Fibroblast of the aortic adventitia (primary cell): ENCODE measurements around the gene MED12L. TPM values are rescaled to one million over a fixed set of nuclear protein-coding genes. Genes with fewer than 3 reads are reported as not detected.

Experiments
- DNase-seq: peaks from one replicate; pipeline ENCODE4 v3.0.0-alpha.2; 2010; ENCODE audit warnings: low read depth
- H3K4me3 ChIP-seq: 2 replicates; pipeline ENCODE4 v1.5.1; 2011; ENCODE audit warnings: low read depth, mild to moderate bottlenecking, control low read depth, low read length, moderate library complexity
- CTCF ChIP-seq: IDR thresholded peaks from 2 replicates; pipeline ENCODE4 v1.5.1; 2011; ENCODE audit warnings: mild to moderate bottlenecking, low read length, control low read depth, inconsistent platforms; ENCODE audit not compliant: insufficient read depth
- total RNA-seq: library from RNA; depleted of rRNA; stranded (reverse); fragments of >200 nt; gene quantifications from 2 replicates; pipeline ENCODE4 v1.2.3, GENCODE V29; 2012; ENCODE audit warnings: low replicate concordance

The MED12L gene
- total RNA-seq, 1 donor = 0.72 TPM

GRCh38 chr3:151268267-151269235 is 183.1 kb downstream of the MED12L start:
- H3K4me3 ChIP-seq = no peak overlapping the region
- TF ChIP-seq CTCF = no peak
- DNase-seq = no peak

- no peak for DNase-seq
- H3K4me3 ChIP-seq = no peak overlapping the region
- no peak for TF ChIP-seq CTCF
Observed at GRCh38 chr3:151269631-151270030, 184.2 kb downstream of the MED12L start.

- no peak for TF ChIP-seq CTCF
Observed at GRCh38 chr3:151275091-151275490, 189.6 kb downstream of the MED12L start.

GRCh38 chr3:151276038-151276686 is 190.7 kb downstream of the MED12L start:
- no peak for DNase-seq
- TF ChIP-seq CTCF = no peak
- no peak overlapping the region for H3K4me3 ChIP-seq

More at GRCh38 chr3:151275091-151275490, 189.6 kb downstream of the MED12L start:
- no peak for DNase-seq
- no peak overlapping the region for H3K4me3 ChIP-seq

GRCh38 chr3:151276687-151277042 is 191.2 kb downstream of the MED12L start:
- no peak for DNase-seq
- H3K4me3 ChIP-seq = no peak overlapping the region
- TF ChIP-seq CTCF = no peak

- no peak for TF ChIP-seq CTCF
- DNase-seq = no peak
- H3K4me3 ChIP-seq = no peak within 1 kb of the TSS
Observed at GRCh38 chr3:151278230-151278629, 192.8 kb downstream of the MED12L start, which contains the start of gene P2RY14. TSS of gene P2RY14 (minus strand) at chr3:151278542. CDS start at chr3:151214316, 64,226 bp downstream.
